T-helper 1 cell treated with Interleukin-12 subunit alpha and Interleukin-12 subunit beta and Interleukin-4 antibody, amounts not matched to agents 30 ng/mL and 1 ng/mL, for 36 hours (primary cell): ENCODE data around the gene TRMT1. TPM values are rescaled to one million over a fixed set of nuclear protein-coding genes. Genes with fewer than 3 reads are reported as not detected.

Experiments
- intact Hi-C: fragments of 100-400 bp; cut with micrococcal nuclease; formaldehyde crosslinking; loops from one replicate; pipeline ENCODE4 v1.15.1; 2024
- total RNA-seq: library from RNA; stranded (reverse); gene quantifications from 2 replicates; pipeline ENCODE4 v1.2.3, GENCODE V29; 2022

Gene TRMT1
- total RNA-seq, 1 donor from 2014 or later, result 66.5 TPM

DNA sequence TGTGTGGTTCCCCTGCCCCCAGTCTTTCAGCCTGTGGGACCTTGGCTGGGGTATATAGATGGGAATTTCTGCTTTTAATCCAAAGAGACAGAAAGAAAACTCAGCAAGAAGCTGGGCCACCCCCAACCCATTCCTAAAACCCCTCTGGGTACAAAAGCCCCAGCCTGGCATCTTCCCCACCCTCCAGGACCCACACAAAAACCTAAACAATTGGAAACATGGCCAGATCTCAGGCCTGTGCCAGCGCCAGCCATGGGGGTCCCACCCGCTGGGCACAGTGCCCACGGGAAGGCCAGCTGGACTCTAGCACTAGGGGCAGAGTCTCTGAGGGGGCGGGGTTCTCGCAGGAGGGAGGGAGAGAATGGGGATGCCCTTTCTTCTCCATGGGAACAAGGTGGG is 22.4 kb downstream of the TRMT1 start:
- intact Hi-C loops, result loop anchor here (1.0 to 5.0 kb wide), 3 partner anchors 62 to 116 kb away; no protein-coding TSS in a partner anchor

DNA sequence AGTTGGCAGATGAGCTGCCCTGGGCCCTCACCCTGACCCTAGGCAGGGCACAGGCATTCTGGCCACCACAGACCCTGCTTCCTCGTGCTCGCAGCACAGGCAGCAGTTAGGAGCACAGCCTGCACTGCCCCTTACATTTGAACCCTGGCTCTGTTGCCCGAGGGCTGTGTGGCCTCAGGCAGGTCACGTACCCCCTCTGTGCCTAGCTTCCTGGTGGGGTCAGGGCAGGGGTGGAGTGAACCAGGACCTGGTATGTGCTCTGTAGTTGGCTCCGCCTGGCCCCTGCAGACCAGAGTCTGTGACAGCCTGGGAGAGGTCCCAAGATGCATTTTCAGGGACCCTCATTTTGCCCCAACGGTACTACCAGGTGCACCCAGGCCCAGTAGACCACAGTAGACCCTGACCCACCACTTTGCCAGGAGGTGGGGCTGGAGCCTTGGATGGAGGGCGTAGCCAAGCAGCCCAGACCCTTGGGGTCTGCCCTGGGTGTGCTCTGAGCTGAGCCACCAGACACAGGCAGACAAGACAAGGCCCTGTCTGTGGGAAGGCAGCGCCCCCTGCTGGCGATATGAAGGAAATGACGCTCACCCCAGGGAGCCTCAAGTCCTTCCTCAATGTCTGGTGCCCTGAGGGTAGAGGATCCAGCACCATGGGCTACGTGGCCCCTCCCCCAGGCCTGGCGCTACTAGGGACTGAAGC is 23.0 kb downstream of the TRMT1 start:
- intact Hi-C loops, result loop anchor here (1.0 to 5.0 kb wide), 5 partner anchors 32 to 128 kb away; no protein-coding TSS in a partner anchor

DNA sequence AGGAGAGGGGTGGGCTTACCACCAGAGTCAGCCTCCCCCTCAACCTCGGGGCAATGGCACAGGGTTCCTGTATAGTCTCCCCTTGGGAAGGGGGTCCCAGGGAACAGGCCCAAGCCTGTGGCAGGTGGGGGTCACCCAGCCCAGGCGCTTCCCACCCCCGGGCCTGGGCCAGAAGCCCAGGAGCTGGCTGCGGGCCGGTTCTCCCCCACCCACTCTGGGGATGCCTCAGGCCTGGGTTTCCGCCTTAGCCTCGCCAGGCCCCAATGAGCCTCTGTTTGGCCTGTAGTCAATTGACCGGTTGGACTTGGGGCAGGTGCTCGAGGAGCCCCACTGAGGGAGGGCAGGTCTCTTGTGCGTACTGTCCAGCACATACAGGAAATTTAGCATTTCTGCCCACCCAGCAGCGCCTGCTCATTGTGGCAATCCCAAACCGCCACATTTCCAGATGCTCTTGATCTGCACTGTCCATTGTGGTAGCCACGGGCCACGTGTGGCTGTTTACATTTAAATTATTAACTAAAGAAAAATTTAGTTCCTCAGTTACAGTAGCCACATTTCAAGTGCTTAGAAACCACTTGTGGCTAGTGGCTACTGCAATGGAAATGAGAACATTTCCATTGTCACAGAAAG is 23.8 kb downstream of the TRMT1 start:
- intact Hi-C loops, result loop anchor here (1.0 to 5.0 kb wide), 3 partner anchors 31 to 127 kb away; no protein-coding TSS in a partner anchor

DNA sequence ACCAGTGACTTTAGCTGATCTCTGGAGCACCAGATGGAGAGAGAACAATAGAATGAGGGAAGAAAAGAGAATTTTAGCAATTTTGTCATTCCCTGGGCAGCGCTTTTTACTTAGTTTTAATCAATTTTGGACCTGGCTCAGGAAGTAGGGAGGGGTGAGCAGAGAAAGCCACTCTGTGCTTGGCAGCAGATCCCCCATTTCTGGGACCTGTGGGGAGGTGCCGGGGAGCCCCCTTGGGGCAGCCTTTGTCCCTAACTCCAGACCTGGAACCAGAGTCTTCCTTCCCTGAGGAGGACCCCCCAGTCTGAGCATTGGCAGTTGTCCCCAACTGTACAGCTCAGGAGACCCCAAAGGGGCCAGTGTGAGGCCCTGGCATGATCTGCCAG is 24.4 kb downstream of the TRMT1 start:
- intact Hi-C loops, result loop anchor here (5.0 kb wide), 1 partner anchor 60 kb away; no protein-coding TSS in a partner anchor

DNA sequence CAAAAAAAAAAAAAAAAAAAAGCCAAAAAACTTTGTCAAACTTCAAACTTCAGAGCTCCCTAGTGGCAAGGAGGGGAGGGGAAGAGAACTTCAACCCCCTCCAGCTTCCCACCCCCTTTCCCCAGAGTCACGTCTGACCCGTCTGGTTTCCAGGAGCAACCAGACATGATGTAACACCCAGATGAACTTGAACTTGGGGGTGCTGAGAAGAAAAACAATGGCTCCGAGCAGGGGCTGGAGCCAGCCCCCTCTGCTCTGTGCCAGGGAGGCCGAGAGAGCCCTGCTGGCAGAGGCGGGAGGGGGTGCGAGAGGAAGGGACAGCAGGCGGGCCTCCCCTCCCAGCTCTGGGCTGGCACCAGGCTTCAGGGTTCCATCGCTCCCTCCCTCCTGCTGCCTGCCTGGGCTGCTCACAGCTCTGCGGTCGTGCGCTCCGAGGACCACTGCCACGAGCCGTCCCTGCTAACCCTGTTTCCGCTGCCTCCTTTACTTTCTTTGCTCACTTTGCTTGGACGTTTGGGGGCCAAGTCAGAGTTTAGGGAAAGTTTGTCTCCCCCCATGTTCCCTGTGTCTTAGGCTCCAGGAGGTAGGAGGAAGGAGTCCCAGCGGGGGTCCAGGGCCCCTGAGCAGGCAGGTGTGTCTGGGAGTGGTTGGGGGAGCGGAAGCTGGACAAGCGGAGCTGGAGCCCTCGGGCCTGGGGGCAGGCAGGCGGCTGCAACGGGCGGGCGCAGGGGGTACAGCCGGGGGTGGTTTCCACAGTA is 25.0 kb downstream of the TRMT1 start:
- intact Hi-C loops, result loop anchor here (5.0 kb wide), 1 partner anchor 59 kb away; no protein-coding TSS in a partner anchor

DNA sequence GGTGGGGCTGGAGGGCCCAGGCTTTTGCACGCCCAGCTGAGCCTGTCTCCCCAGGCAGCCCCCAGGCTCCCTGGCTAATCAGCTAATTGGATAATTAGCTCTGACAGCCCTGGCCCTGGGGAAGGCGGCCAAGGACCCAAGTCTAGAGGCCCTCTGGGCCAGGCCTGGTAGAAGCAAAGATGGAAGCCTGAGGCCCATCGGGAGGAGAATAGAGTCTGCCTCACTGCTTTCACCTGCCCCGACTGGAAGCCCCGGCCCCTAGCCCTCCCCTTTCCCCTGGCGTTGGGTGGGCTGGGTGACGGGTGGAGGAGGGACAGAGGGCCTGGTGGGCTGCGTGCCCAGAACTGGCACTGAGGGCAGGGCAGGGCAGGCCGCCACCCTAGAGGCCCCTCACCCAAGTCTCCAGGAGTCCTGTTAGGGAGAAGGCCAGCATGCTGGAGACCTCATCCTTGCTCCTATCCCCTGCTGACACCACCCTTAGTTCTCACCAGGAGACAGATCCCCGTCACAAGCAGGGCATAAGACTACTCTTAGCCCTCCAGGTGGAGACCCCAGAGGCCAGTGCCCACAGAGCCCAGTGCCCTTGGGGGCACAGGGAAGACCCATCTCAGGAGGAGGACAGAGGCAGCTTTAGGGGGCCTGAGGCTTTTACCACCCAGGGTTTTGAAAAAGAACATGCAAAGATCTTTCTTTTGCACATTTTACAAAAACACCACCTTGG is 25.9 kb downstream of the TRMT1 start:
- intact Hi-C loops, result loop anchor here (5.0 kb wide), 1 partner anchor 58 kb away; no protein-coding TSS in a partner anchor

DNA sequence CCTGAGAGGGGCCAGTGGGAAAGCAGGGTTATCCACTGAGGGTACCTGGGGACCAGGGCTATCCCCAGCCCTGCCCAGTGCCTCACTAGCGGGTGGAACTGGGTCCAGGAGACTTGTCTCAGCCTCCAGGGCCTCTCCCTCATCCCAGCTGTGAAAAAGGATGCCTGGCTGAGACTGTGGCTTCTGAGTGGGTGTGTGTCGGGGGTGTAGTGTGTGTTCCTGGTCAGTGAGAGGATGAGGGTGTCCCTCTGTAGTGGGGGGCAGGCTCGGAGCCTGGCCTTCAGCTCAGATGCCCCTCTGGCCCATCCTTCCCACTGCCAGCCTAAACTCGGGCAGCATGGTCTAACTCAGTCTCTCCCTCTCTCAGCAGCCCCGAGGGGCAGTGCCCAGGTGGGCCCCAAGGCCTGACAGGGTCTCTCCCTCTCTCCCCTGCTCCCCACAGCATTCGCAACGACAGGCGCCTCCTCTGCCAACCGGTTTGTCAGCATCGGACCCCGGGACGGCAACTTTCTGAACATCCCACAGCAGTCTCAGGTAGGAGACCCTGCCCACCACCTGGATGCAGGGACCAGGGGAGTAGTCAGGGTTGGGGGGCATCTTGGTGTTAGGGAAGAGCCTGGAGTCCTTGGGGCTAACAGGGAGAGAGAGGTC is 26.6 kb downstream of the TRMT1 start:
- intact Hi-C loops, result loop anchor here (5.0 kb wide), 1 partner anchor 58 kb away; no protein-coding TSS in a partner anchor

DNA sequence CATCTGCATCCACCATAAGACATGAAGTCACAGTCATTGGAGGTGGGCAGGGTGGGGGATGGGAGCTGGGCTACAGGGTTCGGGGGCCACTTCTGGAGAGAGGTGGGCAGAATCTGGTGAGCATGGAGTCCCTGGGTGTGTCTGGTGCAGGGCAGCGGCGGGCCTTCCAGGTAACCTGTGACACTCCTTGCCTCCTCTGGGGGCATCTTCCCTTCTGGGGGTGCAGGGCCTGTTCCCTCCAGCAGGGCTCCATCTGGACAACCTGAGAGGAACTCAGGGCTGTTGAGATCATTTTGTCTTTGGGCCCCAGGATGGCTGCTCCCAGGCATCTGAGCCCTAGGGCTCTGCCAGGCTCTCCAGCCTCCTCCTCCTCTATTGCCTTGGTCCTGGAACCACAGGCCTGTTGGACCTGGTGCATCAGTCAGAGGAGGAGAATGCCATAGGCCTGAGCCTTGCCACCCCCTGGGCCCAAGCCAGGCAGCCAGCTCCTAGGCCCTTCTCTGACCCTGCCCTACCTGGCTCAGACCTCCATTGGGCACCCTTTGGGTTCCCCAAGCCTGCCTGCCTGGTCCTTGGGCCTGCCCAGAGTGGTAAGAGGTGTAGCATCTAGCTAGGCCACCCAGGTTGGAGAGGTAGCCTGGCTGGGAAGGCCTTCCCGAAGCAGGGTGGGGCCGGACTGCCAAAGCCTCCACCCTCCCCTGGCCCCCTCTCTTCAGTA is 27.2 kb downstream of the TRMT1 start:
- intact Hi-C loops, result no loop called here

DNA sequence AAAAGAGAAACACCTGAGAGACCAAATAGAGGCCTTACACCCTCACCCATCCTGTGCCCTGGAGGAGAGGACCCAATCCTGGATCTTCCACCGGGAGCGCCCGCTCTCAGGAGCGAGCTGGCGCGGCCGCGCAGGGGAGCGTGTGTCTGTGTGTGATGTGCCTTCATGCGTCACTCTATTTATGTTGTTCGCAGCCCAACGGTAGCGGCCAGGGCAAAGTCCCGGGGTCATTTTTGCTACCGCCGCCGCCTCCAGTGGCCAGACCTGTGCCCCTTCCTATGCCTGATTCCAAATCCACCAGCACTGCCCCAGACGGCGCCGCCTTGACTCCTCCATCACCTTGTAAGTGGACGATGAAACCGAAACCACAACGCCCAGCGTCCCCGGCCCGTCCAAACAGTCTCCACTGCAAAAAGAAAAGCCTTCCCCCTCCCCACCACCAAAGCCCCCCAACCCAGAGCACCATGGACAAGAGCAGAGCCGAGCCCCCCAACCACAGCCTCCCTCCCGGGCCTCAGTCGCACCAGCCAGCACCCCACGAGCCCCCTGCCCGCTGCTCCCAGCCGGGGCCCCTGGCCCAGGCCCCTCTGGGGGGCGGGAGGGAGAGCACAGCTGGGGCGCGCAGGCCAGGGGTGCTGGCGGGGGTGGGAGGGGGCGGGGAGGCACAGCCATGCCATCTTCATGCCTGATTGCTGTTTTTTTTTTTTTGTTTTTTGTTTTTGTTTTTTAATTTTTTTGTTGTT is 28.6 kb downstream of the TRMT1 start:
- intact Hi-C loops, result no loop called here

DNA sequence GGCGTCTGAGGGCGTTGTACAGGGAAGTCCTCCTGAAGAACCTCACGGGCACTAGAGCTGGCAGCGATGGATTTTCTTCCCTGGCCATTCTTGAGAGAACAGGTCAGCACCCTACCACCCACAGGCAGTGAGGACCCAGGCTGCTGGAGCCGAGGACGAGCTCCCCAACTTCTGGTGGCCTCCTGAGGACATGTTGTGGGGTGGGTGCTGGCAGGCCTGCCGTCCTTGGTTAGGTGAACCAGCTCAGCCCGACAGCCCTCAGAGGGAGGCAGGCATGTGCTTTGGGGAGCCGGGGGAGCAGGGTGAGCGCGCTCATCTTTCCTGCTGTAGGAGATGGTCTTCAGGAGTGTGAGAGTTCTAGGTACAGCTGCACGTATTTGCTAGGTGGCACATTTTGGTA is 29.2 kb downstream of the TRMT1 start:
- intact Hi-C loops, result no loop called here

DNA sequence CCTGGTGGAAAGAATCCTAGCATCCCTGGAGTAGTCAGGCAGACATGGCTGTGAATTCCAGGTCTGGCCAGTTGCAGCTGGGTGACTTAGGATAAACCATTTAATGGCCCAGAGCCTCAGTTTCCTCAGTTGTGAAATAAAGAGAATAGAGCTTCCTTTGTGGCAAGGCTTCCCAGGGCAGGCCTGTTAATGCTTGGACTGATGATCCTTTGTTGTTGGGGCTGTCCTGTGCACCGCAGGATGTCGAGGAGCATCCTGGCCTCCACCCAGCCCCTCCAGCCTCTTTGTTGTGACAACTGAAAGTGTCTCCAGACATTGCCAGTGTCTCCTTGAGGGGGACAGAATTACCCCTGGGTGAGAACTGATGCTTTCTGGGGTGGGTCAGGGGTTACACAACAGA is 30.2 kb downstream of the TRMT1 start:
- intact Hi-C loops, result no loop called here

DNA sequence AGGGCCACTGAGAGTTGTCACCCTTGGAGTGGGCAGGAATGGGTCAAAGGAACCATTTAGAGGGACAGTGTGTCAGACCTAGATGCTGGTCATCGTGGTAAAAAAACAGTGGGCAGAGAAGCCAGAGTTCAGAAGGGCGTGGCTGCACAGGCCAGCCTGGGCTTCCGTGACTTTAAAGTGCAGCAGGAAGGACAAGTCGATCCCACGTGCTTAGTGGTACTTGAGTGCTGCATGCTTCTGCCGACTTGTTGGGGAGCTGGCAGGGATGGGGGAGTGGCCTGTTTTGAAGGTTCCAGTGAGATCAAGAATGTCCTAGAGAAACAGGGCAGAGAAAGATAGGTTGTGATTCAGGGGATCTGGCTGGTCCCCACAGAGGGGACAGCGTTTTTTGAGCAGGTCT is 30.9 kb downstream of the TRMT1 start:
- intact Hi-C loops, result no loop called here

DNA sequence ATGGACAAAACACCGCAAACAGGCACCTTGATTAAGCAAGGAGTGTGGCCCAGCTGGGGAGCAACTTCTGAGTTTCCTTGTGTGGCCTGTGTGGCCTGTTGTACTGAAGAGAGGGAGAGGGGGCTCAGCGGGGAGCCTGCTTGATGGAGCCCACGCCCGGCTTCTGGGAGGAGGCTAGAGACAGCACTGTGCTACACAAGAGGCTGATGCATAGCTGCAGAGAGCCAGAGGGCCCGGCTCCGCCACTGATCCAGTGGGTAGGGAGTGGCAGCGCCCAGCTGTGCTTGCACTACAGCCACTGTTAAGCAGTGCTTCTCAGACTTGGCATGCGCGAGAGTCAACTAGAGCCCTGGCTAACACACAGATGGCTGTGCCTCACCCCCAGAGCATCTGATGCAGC is 32.9 kb downstream of the TRMT1 start:
- intact Hi-C loops, result no loop called here

DNA sequence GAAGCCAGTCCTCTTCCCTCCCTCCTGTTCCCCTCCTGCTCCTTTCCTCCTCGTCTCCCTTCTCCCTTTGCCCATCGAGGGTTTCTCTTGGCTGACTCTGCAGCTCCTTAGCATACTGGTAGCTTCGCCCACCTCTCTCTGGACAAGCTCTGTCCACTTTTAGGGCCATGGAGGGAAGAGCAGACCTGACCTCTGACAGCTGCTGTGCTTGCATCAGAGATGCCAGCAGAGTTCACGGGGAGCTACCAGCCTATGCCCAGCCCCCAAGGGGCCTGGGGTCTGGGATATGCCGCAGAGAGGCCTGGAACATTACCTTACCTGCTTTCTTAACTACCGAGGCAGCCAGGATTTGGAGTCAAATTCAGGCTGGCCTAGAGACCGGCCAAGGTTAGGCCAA is 33.5 kb downstream of the TRMT1 start:
- intact Hi-C loops, result no loop called here

DNA sequence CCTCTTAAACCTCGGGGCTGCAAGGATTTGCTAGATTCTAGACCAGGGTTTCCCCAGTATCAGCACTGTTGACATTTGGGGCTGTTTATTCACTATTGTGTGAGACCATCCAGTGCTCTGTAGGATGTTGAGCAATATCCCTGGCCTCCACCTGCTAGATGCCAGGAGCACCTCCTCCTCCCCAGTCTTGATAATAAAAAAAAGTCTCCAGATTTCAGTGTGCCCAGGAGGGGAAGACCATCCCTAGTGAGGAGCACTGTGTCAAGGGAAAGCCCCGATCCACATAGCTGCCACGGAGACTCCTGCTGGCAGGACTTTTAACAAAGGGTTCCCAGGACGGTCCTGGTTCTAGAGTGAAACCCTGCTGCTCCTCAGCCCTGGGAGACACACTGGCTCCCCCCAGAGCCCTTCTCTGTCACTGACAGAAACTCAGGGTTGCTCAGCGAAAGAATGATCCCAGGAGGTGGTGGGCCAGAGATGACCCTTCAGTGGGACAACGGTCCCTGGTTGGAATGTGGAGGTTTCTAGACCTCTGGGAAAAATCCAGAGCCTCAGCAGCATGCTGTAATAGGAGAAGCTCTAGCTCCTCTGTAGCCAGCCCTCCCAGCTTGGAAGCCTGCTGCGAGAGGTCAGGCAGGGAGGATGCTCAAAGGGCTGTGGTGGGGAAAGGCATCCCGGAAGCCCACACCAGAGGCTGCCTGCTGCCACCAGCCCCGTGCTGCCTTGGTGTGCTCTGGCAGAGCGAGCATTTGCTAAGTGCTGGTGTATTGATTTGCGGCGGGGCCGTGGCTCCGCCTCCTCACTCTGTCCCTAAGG is 34.1 kb downstream of the TRMT1 start:
- intact Hi-C loops, result no loop called here

DNA sequence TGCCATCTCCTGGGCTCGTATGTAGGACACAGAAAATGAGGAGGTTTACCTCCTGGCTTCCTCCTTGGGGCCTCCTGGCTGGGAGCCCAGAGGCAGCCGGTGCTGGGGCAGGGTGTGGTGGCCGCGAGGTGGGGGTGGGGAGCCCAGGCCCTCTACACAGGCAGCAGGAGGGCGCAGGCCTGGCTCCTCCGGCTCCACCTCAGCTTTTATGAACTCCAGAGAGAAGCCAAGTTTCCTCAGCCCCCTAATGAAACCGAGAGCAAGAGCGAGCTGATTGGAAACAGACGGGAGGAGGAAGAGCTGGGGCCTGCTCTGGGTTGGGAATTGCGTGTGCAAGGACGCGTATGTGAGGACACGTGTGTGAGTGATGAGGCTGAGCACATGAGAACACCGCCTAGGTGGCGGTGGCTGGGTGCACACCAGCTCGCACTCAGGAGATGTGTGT is 37.0 kb downstream of the TRMT1 start:
- intact Hi-C loops, result no loop called here

DNA sequence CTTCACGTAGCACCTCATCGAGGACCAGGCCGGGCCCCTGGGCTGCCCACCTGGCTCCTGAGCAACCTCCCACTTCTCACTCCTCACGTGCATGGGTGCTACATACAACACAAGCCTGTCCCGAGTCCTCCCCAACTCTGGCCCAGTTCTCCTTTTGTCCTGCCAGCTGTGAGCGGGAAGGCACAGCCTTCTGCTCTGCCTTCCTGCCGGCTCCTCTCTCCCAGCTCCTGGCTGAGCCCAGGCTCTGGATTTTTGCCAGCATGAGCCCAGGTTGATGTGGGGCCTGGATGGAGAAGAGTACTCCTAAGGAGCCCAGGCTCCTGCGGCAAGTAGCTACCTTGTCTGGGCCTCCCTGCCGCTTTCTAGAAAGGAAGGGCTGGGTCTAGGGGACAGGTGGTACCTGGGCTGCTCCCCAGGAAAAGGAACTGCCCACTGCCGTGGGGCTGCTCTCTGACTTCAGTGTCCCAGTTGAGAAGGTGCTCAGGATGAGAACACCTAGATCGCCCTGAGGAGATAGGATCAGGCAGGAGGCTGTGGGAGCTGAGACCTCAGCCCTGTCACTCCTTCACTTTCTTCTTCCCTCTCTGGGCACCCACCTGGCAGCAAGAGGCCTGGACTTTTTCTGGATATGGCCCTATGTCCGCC is 37.5 kb downstream of the TRMT1 start:
- intact Hi-C loops, result no loop called here

DNA sequence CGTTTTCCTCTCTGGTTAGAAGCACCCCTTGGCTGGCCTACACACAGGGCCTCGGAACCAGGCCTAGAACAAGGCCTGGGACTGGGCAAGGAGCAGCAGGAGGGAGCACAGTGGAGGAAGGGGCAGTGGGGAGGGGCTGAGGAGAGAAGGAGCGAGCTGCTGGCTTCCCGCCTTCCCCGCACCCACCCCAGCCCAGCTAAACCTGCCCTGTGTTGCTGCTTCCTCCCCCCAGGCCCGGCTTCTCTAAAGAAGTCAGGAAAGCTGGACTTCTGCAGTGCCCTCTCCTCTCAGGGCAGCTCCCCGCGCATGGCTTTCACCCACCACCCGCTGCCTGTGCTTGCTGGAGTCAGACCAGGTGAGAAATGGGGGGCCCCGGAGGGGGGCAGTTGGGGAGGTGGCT is 38.2 kb downstream of the TRMT1 start:
- intact Hi-C loops, result no loop called here
